Body of pancreas (tissue), 2 donors: ENCODE results near the gene GJA9. TPM values are rescaled to one million over a fixed set of nuclear protein-coding genes. Genes with fewer than 3 reads are reported as not detected.

ENCODE experiments used
- small RNA-seq: library from RNA; depleted of rRNA; stranded (forward); fragments of <200 nt; gene quantifications from one replicate; pipeline ENCODE3, GENCODE V24; 2016
- total RNA-seq, 2 donors: library from RNA; depleted of rRNA; stranded (reverse); fragments of >200 nt; gene quantifications; one replicate each; pipeline ENCODE4 v1.1.0, GENCODE V29; 2016

Gene GJA9
- total RNA-seq, 2 donors from 2014 or later = not detected

Small RNAs within 50 kb of the gene (small RNA-seq; reads per million reads assigned to genes)
- not detected for gene GJA9-MYCBP
- gene RNU6-605P = not detected

Other genes with a start within 250 kb of the GJA9 start
- gene RRAGC, start 21.8 kb downstream of the GJA9 start, total RNA-seq = 1 to 10 TPM; 6.9 to 7.0 TPM
- 10 to 100 TPM; 12.2 to 14.0 TPM for gene MYCBP, start 8.2 kb downstream of the GJA9 start, total RNA-seq
- gene RHBDL2, start 60.2 kb upstream of the GJA9 start, total RNA-seq = under 1 TPM in 1 of 2 donors, not detected in 1; 0.99 TPM
- gene AKIRIN1, start 109.7 kb upstream of the GJA9 start, total RNA-seq = 10 to 100 TPM; 17.8 to 20.5 TPM
- 100 to 1,000 TPM; 192 to 243 TPM for gene NDUFS5, start 144.8 kb upstream of the GJA9 start, total RNA-seq